AG04449 (cell line): Measurements from ENCODE around the gene MEI1.
A peak's percentile ranks its signal among the peaks of the same experiment; 100 is the strongest.

ENCODE experiments used
- CTCF ChIA-PET: fragments of 350-600 bp; formaldehyde crosslinking; extraction: SDS; loops from one replicate; lab custom pipeline; 2021; ENCODE audit warnings: antibody characterized with exemption; lab: Yijun Ruan, JAX
- POLR2A ChIA-PET: fragments of 400-600, 350-600 bp; formaldehyde crosslinking; extraction: SDS; loops from one replicate; lab custom pipeline; 2020; ENCODE audit warnings: antibody characterized with exemption, inconsistent platforms; lab: Yijun Ruan, JAX
- DNase-seq: peaks from one replicate; pipeline ENCODE4 v3.0.0-alpha.2; 2010; ENCODE audit warnings: low read depth, low spot score
- H3K4me3 ChIP-seq: 2 replicates; pipeline ENCODE4 v1.5.1; 2011; ENCODE audit warnings: low read depth, mild to moderate bottlenecking, control low read depth, low read length
- TF ChIP-seq, protein P1 (sequence below): IDR thresholded peaks from one replicate; pipeline ENCODE4 v1.5.1; 2011; ENCODE audit warnings: mild to moderate bottlenecking, moderate library complexity, low read length, control low read depth, inconsistent platforms; ENCODE audit not compliant: insufficient read depth; ENCODE audit errors: missing control alignments

Gene MEI1

DNA sequence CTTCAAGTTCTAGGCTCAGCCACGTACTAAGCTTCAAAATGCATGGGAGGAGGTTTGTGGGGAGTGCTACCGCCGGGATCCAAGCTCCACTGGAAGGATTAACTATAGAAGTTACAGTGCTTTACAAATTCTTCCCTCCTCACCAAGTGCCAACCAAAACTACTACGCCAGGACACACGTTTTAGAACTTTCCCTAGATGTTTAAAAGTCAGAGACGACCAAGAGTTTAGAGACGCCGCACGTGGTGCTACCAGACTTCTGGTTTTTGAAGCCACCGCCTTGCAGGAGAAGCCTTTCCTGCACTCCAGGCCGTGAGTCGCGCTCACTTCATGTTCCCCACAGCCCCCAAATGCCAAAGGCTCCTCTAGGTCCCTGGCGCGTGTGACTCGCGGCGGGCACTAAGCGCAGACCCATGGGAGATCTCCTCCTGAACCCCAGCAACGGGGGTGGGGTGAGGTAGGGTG lies 11.4 kb upstream of the MEI1 start:
- ChIA-PET CTCF (interaction anchor here (1.0 to 5.5 kb wide), 5 partner anchors 10 to 253 kb away, joined by 3 to 91 read pairs (median 9); partner anchors contain the start of gene MEI1), POLR2A (interaction anchor here (2.7 kb wide), 1 partner anchor 9 kb away, joined by 7 read pairs; no protein-coding TSS in a partner anchor)
- TF ChIP-seq, protein P1, sequence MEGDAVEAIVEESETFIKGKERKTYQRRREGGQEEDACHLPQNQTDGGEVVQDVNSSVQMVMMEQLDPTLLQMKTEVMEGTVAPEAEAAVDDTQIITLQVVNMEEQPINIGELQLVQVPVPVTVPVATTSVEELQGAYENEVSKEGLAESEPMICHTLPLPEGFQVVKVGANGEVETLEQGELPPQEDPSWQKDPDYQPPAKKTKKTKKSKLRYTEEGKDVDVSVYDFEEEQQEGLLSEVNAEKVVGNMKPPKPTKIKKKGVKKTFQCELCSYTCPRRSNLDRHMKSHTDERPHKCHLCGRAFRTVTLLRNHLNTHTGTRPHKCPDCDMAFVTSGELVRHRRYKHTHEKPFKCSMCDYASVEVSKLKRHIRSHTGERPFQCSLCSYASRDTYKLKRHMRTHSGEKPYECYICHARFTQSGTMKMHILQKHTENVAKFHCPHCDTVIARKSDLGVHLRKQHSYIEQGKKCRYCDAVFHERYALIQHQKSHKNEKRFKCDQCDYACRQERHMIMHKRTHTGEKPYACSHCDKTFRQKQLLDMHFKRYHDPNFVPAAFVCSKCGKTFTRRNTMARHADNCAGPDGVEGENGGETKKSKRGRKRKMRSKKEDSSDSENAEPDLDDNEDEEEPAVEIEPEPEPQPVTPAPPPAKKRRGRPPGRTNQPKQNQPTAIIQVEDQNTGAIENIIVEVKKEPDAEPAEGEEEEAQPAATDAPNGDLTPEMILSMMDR, result no peak
- DNase-seq, result no peak
- peak overlapping the region; percentile 86 for H3K4me3 ChIP-seq

DNA sequence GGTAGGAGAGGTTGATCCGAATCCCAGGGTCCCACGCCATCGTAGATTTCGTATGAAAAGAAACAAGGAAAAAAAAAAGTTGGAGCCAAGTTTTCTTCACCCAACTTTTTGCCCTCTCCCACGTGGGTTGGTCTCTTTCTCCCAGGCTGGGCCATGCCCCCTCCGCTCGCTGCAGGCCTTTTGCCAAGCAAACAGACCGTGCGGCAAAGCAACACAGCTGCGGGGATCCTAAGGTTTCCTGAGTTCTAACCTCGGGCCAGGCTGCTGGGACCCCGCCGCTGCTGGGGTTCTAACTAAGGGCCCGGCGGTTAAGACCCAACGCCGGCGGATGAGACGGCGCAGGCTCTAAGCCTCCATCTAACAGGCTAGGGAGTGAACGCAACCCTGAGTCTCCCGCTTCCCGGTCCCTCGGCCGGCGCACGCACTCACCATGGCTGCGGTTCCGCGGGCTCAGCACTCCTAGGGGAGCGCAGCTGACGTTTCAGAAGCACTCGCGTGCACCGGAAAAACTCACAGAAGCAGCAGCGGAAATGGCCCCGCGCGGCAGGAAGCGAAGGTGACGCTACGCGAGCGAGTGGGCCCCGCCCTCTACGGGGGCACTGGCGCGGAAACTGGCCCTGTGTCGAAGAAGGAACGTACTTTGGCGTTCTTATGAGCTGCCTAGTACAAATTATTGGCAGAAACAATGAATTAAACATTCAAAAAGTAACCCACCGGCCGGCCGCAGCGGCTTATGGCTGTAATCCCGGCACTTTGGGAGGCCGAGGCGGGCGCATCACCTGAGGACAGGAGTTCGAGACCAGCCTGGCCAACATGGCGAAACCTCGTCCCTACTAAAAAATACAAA lies 10.7 kb upstream of the MEI1 start, which contains the start of gene SNU13:
Gene SNU13 (minus strand): TSS at position 503 of the 847 bp plus-strand sequence. CDS start 71 bp downstream, at position 432.
- ChIA-PET CTCF (interaction anchor here (0.9 to 5.5 kb wide), 7 partner anchors 9 to 255 kb away, joined by 3 to 91 read pairs (median 3); partner anchors contain the start of gene MEI1), POLR2A (interaction anchor here (1.0 to 2.7 kb wide), 2 partner anchors 9 to 22 kb away, joined by 5 to 7 read pairs; no protein-coding TSS in a partner anchor)
- H3K4me3 ChIP-seq, result peak within 1 kb of the TSS; percentile 86
- TF ChIP-seq, protein P1, result no peak
- peak; percentile 33 for DNase-seq

DNA sequence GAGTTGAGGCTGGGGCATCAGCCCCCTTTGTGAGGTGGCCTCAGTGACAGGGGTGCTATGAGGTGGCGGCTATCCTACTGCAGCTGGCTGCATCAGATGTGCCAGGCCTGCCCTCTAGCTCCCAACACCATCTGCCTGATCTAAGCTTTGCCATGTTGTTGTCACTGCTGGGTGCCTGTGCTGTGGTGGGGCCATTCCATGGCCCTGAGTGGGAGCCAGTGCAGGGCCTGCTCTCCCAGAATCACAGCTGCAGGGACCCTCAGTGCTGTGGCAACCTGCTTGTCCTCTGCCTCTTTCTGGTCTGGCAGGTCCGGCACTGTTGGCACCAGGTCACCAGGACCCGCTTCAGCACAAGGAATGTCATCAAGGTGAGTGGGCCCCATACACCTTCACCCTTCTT lies 8.8 kb upstream of the MEI1 start:
- no peak for DNase-seq
- POLR2A ChIA-PET, result no interaction called here
- TF ChIP-seq, protein P1, result no peak
- CTCF ChIA-PET, result interaction anchor here (1.0 to 1.4 kb wide), 3 partner anchors 24 to 251 kb away, joined by 3 to 5 read pairs (median 4); no protein-coding TSS in a partner anchor
- H3K4me3 ChIP-seq, result no peak overlapping the region

DNA sequence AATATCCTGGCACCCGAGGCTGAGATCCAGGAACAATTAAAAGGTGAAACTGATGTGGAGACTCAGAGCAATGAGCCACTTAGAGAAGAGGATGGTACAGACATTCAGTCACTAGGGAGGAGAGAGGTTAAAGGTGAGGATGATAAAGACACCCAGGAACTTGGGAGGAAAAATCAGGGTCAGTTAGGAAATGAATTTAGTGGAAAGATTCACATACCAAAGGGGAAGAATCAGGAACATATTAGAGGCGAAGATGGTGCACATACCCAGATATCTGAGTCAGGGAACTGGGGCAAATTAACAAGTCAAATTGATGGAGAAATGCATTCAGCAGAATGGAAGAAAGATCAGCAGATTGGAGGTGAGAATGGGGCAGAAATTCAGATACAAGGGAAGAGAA lies 4.1 kb upstream of the MEI1 start:
- CTCF ChIA-PET, result interaction anchor here (0.9 to 9.2 kb wide), 2 partner anchors 127 to 248 kb away, joined by 3 to 387 read pairs; partner anchors contain the start of gene CENPM
- POLR2A ChIA-PET, result no interaction called here
- H3K4me3 ChIP-seq, result no peak overlapping the region
- DNase-seq, result no peak
- TF ChIP-seq, protein P1, result no peak

GRCh38 chr22:41696703-41697102 lies 2.6 kb upstream of the MEI1 start:
- POLR2A ChIA-PET, result interaction anchor here (0.9 to 1.6 kb wide), 2 partner anchors 9 to 29 kb away, joined by 3 to 7 read pairs; partner anchors contain the start of gene SNU13
- TF ChIP-seq, protein P1, result no peak
- CTCF ChIA-PET, result interaction anchor here (0.6 to 9.2 kb wide), 71 partner anchors 9 to 395 kb away, joined by 3 to 387 read pairs (median 6); partner anchors contain the start of genes CCDC134, CENPM, PMM1 and SMDT1
- no peak overlapping the region for H3K4me3 ChIP-seq
- DNase-seq, result no peak
